HCT116 (cell line): ENCODE results near the gene FKBP2. TPM values are rescaled to one million over a fixed set of nuclear protein-coding genes. Genes with fewer than 3 reads are reported as not detected.

ENCODE experiments used
- ATAC-seq: fragments of 200-7000 bp; cut with Tn5 transposase; 2 replicates; pipeline ENCODE4 v1.9.1; 2020; ENCODE audit warnings: mild to moderate bottlenecking, moderate library complexity
- BruUV-seq: library from RNA; stranded (reverse); fragments of 400-500 nt; replicated peaks from 2 replicates; lab custom pipeline; 2021; lab: Mats Ljungman, UMichigan
- CTCF ChIA-PET: fragments of 300-600 bp; sonication (Branson Sonifier 250); formaldehyde crosslinking; loops from one replicate; lab custom pipeline; 2021; ENCODE audit warnings: antibody characterized with exemption; lab: Charles Lee
- POLR2A ChIA-PET: fragments of 300-600, 350-600 bp; sonication (Branson Sonifier 250); formaldehyde crosslinking; loops from one replicate; lab custom pipeline; 2021; ENCODE audit warnings: antibody characterized with exemption; lab: Charles Lee
- RAD21 ChIA-PET, 2 experiments: fragments of 300-600 bp; sonication (Branson Sonifier 250); formaldehyde crosslinking; loops; one replicate each; lab custom pipeline; 2023; ENCODE audit warnings: low total read pairs in 2 of 2; ENCODE audit not compliant: uncharacterized antibody in 2 of 2, unreplicated experiment in 2 of 2, low non-redundant PET in 1 of 2; lab: Charles Lee
- DNase-seq: peaks from one replicate; pipeline ENCODE4 v3.0.0-alpha.2; 2010; ENCODE audit warnings: low read depth, low spot score
- H2AFZ ChIP-seq: fragments of 200-600 bp; shearing (Covaris generic), sonication (generic); 2 replicates; pipeline ENCODE4 v1.6.1; 2017; ENCODE audit warnings: low read depth, mixed run types, mixed read lengths, antibody characterized with exemption, low read length; ENCODE audit not compliant: poor library complexity, severe bottlenecking
- H3K27ac ChIP-seq: 2 replicates; pipeline ENCODE4 v1.5.1; 2012; ENCODE audit warnings: low read depth, low read length
- H3K27me3 ChIP-seq: fragments of 200-600 bp; sonication (generic); 2 replicates; pipeline ENCODE4 v1.6.1; 2016; ENCODE audit warnings: mixed run types, low read length, mixed read lengths; ENCODE audit not compliant: insufficient read depth
- H3K36me3 ChIP-seq, 2 experiments: fragments of 200-500 bp in 1 of 2; fragments of 200-600 bp in 1 of 2; sonication (Bioruptor generic) in 1 of 2; sonication (generic) in 1 of 2; 2 replicates each; pipeline versions ENCODE4 v1.5.1 to v1.6.1; 2014 to 2016; ENCODE audit warnings: low read length in 2 of 2, inconsistent platforms in 1 of 2, mixed read lengths in 1 of 2, mixed run types in 1 of 2; ENCODE audit not compliant: insufficient read depth in 2 of 2, control insufficient read depth in 1 of 2
- H3K4me1 ChIP-seq, 2 experiments: fragments of 200-600 bp in 1 of 2; sonication (generic) in 1 of 2; 2 replicates each; pipeline versions ENCODE4 v1.5.1 to v1.6.1; 2012 to 2017; ENCODE audit warnings: low read length in 2 of 2, inconsistent platforms in 1 of 2, mild to moderate bottlenecking in 1 of 2, mixed read lengths in 1 of 2, mixed run types in 1 of 2, moderate library complexity in 1 of 2; ENCODE audit not compliant: insufficient read depth in 2 of 2, control insufficient read depth in 1 of 2
- H3K4me2 ChIP-seq: fragments of 200-600 bp; sonication (generic); 2 replicates; pipeline ENCODE4 v1.6.1; 2017; ENCODE audit warnings: mixed run types, low read length, mixed read lengths
- H3K4me3 ChIP-seq, 2 experiments: fragments of 200-600 bp in 1 of 2; sonication (generic) in 1 of 2; replicated peaks in 1 of 2; 2 replicates each; pipeline ENCODE4 v1.5.1; 2011 to 2016; ENCODE audit warnings: low read length in 2 of 2, control low read depth in 1 of 2, low read depth in 1 of 2, mild to moderate bottlenecking in 1 of 2, mixed read lengths in 1 of 2, mixed run types in 1 of 2
- H3K79me2 ChIP-seq: fragments of 200-600 bp; sonication (generic); 2 replicates; pipeline ENCODE4 v1.6.1; 2017; ENCODE audit warnings: mild to moderate bottlenecking, mixed run types, low read length, moderate library complexity, mixed read lengths; ENCODE audit not compliant: insufficient read depth
- H3K9ac ChIP-seq: fragments of 200-600 bp; sonication (generic); 2 replicates; pipeline ENCODE4 v1.6.1; 2016; ENCODE audit warnings: low read length, mixed read lengths
- H3K9me2 ChIP-seq: fragments of 200-600 bp; sonication (generic), shearing (Covaris generic); 2 replicates; pipeline ENCODE4 v1.6.1; 2017; ENCODE audit warnings: mixed run types, mild to moderate bottlenecking, moderate library complexity; ENCODE audit not compliant: insufficient read depth
- H3K9me3 ChIP-seq, 2 experiments: fragments of 200-500 bp in 1 of 2; fragments of 200-600 bp in 1 of 2; sonication (Bioruptor generic) in 1 of 2; sonication (generic) in 1 of 2; 2 replicates each; pipeline ENCODE4 v1.6.1; 2014 to 2017; ENCODE audit warnings: low read length in 2 of 2, mixed read lengths in 2 of 2, inconsistent platforms in 1 of 2, low read depth in 1 of 2, mild to moderate bottlenecking in 1 of 2, mixed run types in 1 of 2, moderate library complexity in 1 of 2; ENCODE audit not compliant: control insufficient read depth in 1 of 2, insufficient read depth in 1 of 2
- H4K20me1 ChIP-seq: fragments of 200-600 bp; sonication (generic), shearing (Covaris generic); 2 replicates; pipeline ENCODE4 v1.6.1; 2017; ENCODE audit warnings: mixed run types, mild to moderate bottlenecking, moderate library complexity; ENCODE audit not compliant: insufficient read depth
- ATF3 ChIP-seq: IDR thresholded peaks from 2 replicates; pipeline ENCODE4 v1.6.1; 2012
- CBX3 ChIP-seq: IDR thresholded peaks from 2 replicates; pipeline ENCODE4 v1.6.1; 2012; ENCODE audit warnings: low read depth
- CTCF ChIP-seq, 3 experiments: fragments of 200-600 bp in 1 of 3; sonication (generic) in 1 of 3; IDR thresholded peaks in 2 of 3; conservative IDR thresholded peaks in 1 of 3; 2 replicates each; pipeline ENCODE4 v1.5.1; 2012 to 2017; ENCODE audit warnings: low read depth in 2 of 3, low read length in 2 of 3, antibody characterized with exemption in 1 of 3, borderline replicate concordance in 1 of 3, control low read depth in 1 of 3, mild to moderate bottlenecking in 1 of 3, mixed read lengths in 1 of 3, mixed run types in 1 of 3, moderate library complexity in 1 of 3; ENCODE audit not compliant: insufficient read depth in 1 of 3
- EGR1 ChIP-seq: IDR thresholded peaks from 2 replicates; pipeline ENCODE4 v1.6.1; 2012; ENCODE audit warnings: low read depth
- ELF1 ChIP-seq: IDR thresholded peaks from 2 replicates; pipeline ENCODE4 v1.6.1; 2012; ENCODE audit warnings: low read depth, borderline replicate concordance
- EZH2phosphoT487 ChIP-seq: fragments of 200-600 bp; IDR thresholded peaks from 2 replicates; pipeline ENCODE4 v1.6.1; 2018; ENCODE audit warnings: antibody characterized with exemption, borderline replicate concordance
- FOSL1 ChIP-seq: IDR thresholded peaks from 2 replicates; pipeline ENCODE4 v1.6.1; 2012; ENCODE audit warnings: low read depth
- JUND ChIP-seq: IDR thresholded peaks from 2 replicates; pipeline ENCODE4 v1.6.1; 2012
- REST ChIP-seq: IDR thresholded peaks from 2 replicates; pipeline ENCODE4 v1.6.1; 2012; ENCODE audit warnings: low read depth
- SRF ChIP-seq: IDR thresholded peaks from 2 replicates; pipeline ENCODE4 v1.6.1; 2012; ENCODE audit warnings: low read depth
- TCF7L2 ChIP-seq: IDR thresholded peaks from 2 replicates; pipeline ENCODE4 v1.7.0; 2011; ENCODE audit warnings: borderline replicate concordance, inconsistent platforms; ENCODE audit not compliant: insufficient read depth, insufficient read length; ENCODE audit errors: extremely low read depth
- YY1 ChIP-seq: IDR thresholded peaks from 2 replicates; pipeline ENCODE4 v1.6.1; 2011; ENCODE audit warnings: low read length, low read depth, moderate library complexity, mild to moderate bottlenecking; ENCODE audit not compliant: insufficient replicate concordance; ENCODE audit errors: extremely low read depth
- ZBTB33 ChIP-seq: IDR thresholded peaks from 2 replicates; pipeline ENCODE4 v1.6.1; 2011; ENCODE audit warnings: mild to moderate bottlenecking, low read length, moderate library complexity; ENCODE audit not compliant: insufficient replicate concordance; ENCODE audit errors: extremely low read depth
- ZFX ChIP-seq: fragments of 450-650 bp; IDR thresholded peaks from 2 replicates; pipeline ENCODE4 v1.6.1; 2017
- intact Hi-C: fragments of 100-400 bp; cut with micrococcal nuclease; formaldehyde crosslinking; loops from 2 replicates; pipeline ENCODE4 v1.10.0; 2022
- total RNA-seq: library from RNA; stranded (reverse); gene quantifications from one replicate; pipeline ENCODE4 v1.2.1, GENCODE V29; 2021; ENCODE audit not compliant: unreplicated experiment

Gene FKBP2
- total RNA-seq, 1 experiment from 2014 or later: 69.2 TPM

GRCh38 chr11:64262271-64263002, 21.5 kb downstream of the FKBP2 start:
- BruUV-seq: no TSS peak
- Histone ChIP-seq H3K4me2 (no peak overlapping the region), H3K9me2 (no peaks in the 10 kb centered on the region), H4K20me1 (no peaks in the 10 kb centered on the region), H3K36me3 (peaks cover 19 to 54% of the 10 kb centered on the region in 2 experiments; a peak in 3 of 4 replicates), H2AFZ (no peak overlapping the region), H3K9me3 (no peaks in the 10 kb centered on the region), H3K27ac (no peak overlapping the region; the same call in 1 of the 2 replicates), H3K9ac (no peak overlapping the region), H3K4me1 (peaks cover 0 to 1% of the 10 kb centered on the region in 2 experiments; a peak in 2 of 4 replicates), H3K27me3 (no peaks in the 10 kb centered on the region), H3K4me3 (no peak overlapping the region), H3K79me2 (peaks cover 6% of the 10 kb centered on the region; the same call in 1 of the 2 replicates)
- DNase-seq (no peak), ATAC-seq (no peak)
- TF ChIP-seq ZFX (no peak), TCF7L2 (no peak), ZBTB33 (no peak), JUND (no peak), ELF1 (no peak), EZH2phosphoT487 (no peak), CTCF (IDR thresholded peaks at IDR 0.05 in 2 of 3, conservative IDR thresholded peaks at IDR 0.05 in 1 of 3; ENCODE audit: borderline replicate concordance in 1 of 3, insufficient read depth in 1 of 3, low read depth in 2 of 3, low read length in 2 of 3) (no peak), EGR1 (no peak), FOSL1 (no peak), YY1 (no peak), CBX3 (no peak), SRF (no peak), REST (no peak), ATF3 (no peak)
- intact Hi-C loops: no loop called here
- CTCF ChIA-PET: no interaction called here
- RAD21 ChIA-PET: no interaction called here
- POLR2A ChIA-PET: interaction anchor here (0.9 to 1.3 kb wide), 3 partner anchors 8 to 93 kb away, joined by 3 to 5 read pairs (median 3); no protein-coding TSS in a partner anchor
